AG04450 (cell line): ENCODE measurements around the gene SLC37A1. TPM values are rescaled to one million over a fixed set of nuclear protein-coding genes. Genes with fewer than 3 reads are reported as not detected.

Experiments
- CTCF ChIA-PET: fragments of 300-600, 350-600 bp; formaldehyde crosslinking; extraction: SDS; loops from one replicate; lab custom pipeline; 2022; ENCODE audit warnings: antibody characterized with exemption, inconsistent platforms; lab: Charles Lee
- POLR2A ChIA-PET: fragments of 350-600 bp; formaldehyde crosslinking; extraction: SDS; loops from one replicate; lab custom pipeline; 2021; ENCODE audit warnings: antibody characterized with exemption, inconsistent platforms; lab: Yijun Ruan, JAX
- DNase-seq: peaks from one replicate; pipeline ENCODE4 v3.0.0-alpha.2; 2011; ENCODE audit warnings: low read depth, low spot score
- H3K27ac ChIP-seq: one replicate; pipeline ENCODE4 v1.5.1; 2012; ENCODE audit warnings: low read depth, low read length, control low read depth
- H3K27me3 ChIP-seq: one replicate; pipeline ENCODE4 v1.6.0; 2012; ENCODE audit warnings: low read length; ENCODE audit not compliant: control insufficient read depth, insufficient read depth
- H3K4me3 ChIP-seq: 2 replicates; pipeline ENCODE4 v1.5.1; 2011; ENCODE audit warnings: mild to moderate bottlenecking, low read depth, low read length, control low read depth
- H3K9me3 ChIP-seq: 2 replicates; pipeline ENCODE4 v1.5.1; 2012; ENCODE audit warnings: low read length; ENCODE audit not compliant: control insufficient read depth, insufficient read depth
- CTCF ChIP-seq: IDR thresholded peaks from 2 replicates; pipeline ENCODE4 v1.5.1; 2011; ENCODE audit warnings: low read depth, low read length, control low read depth, inconsistent platforms
- polyA plus RNA-seq: library from polyadenylated mRNA; depleted of rRNA; stranded (reverse); fragments of >200 nt; gene quantifications from 2 replicates; pipeline ENCODE4 v1.2.3, GENCODE V29; 2011

Gene SLC37A1
- polyA plus RNA-seq, 1 experiment, result 0.05 TPM

- Histone ChIP-seq H3K27me3 (peaks cover 2% of the 10 kb centered on the region), H3K9me3 (peaks cover 5% of the 10 kb centered on the region; the same call in 1 of the 2 replicates), H3K27ac (no peak overlapping the region), H3K4me3 (no peak overlapping the region)
- DNase-seq, result no peak
- ChIA-PET POLR2A (no interaction called here), CTCF (interaction anchor here (1.2 kb wide), 1 partner anchor 223 kb away, joined by 7 read pairs; no protein-coding TSS in a partner anchor)
- TF ChIP-seq CTCF, result no peak
These were observed 81.9 kb downstream of the SLC37A1 start for GRCh38 chr21:42595283-42596187.

- Histone ChIP-seq H3K9me3 (peaks cover 3% of the 10 kb centered on the region; the same call in 1 of the 2 replicates), H3K27me3 (peaks cover 2% of the 10 kb centered on the region), H3K27ac (no peak overlapping the region), H3K4me3 (no peak overlapping the region)
- CTCF ChIA-PET, result interaction anchor here (1.2 kb wide), 1 partner anchor 221 kb away, joined by 7 read pairs; no protein-coding TSS in a partner anchor
- TF ChIP-seq CTCF, result no peak
- DNase-seq, result no peak
- POLR2A ChIA-PET, result no interaction called here
These were observed 83.0 kb downstream of the SLC37A1 start for GRCh38 chr21:42596657-42597056.

- DNase-seq, result no peak
- TF ChIP-seq CTCF, result no peak
- peaks cover 3% of the 10 kb centered on the region; the same call in 1 of the 2 replicates for H3K9me3 ChIP-seq
- ChIA-PET POLR2A (no interaction called here), CTCF (no interaction called here)
- no peak overlapping the region for H3K27ac ChIP-seq
- H3K4me3 ChIP-seq, result no peak overlapping the region
- peaks cover 2% of the 10 kb centered on the region for H3K27me3 ChIP-seq
These were observed 84.0 kb downstream of the SLC37A1 start for GRCh38 chr21:42597487-42598158.

GRCh38 chr21:42598159-42598735, 84.6 kb downstream of the SLC37A1 start:
- Histone ChIP-seq H3K27me3 (peaks cover 2% of the 10 kb centered on the region), H3K27ac (no peak overlapping the region), H3K9me3 (peaks cover 3% of the 10 kb centered on the region; the same call in 1 of the 2 replicates), H3K4me3 (no peak overlapping the region)
- no peak for TF ChIP-seq CTCF
- ChIA-PET POLR2A (no interaction called here), CTCF (no interaction called here)
- DNase-seq, result no peak
